ENCODE measurements around the gene ACVR2B.

The ACVR2B gene

DNA sequence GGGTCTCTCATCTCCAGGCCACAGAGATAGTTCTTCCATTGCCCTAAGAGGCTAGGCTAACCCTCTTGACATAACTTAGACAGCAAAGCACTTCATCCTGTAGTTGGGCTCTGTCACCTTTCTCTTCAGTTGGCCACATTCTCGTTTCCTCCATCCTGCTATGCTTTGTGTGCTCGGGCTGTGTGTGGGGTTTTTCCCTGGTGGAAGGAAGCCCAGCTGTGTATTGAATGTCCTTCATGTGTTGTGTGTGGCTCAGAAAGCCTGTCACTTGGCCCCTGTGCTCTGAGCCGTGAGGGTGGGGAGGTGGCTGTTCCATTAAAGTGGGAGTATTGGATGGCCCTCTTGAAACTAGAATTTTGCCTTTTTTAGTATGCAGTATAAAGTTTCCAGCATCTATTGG is 33.6 kb downstream of the ACVR2B start:
- no peak for DNase-seq (ENCODE audit: low read depth, low spot score)

- no peak for DNase-seq (ENCODE audit: low read depth, low spot score)
These were observed 35.3 kb downstream of the ACVR2B start for GRCh38 chr3:38488949-38489348.

- no peak for DNase-seq (ENCODE audit: low read depth, low spot score)
These were observed 36.1 kb downstream of the ACVR2B start for GRCh38 chr3:38489766-38490165.

DNA sequence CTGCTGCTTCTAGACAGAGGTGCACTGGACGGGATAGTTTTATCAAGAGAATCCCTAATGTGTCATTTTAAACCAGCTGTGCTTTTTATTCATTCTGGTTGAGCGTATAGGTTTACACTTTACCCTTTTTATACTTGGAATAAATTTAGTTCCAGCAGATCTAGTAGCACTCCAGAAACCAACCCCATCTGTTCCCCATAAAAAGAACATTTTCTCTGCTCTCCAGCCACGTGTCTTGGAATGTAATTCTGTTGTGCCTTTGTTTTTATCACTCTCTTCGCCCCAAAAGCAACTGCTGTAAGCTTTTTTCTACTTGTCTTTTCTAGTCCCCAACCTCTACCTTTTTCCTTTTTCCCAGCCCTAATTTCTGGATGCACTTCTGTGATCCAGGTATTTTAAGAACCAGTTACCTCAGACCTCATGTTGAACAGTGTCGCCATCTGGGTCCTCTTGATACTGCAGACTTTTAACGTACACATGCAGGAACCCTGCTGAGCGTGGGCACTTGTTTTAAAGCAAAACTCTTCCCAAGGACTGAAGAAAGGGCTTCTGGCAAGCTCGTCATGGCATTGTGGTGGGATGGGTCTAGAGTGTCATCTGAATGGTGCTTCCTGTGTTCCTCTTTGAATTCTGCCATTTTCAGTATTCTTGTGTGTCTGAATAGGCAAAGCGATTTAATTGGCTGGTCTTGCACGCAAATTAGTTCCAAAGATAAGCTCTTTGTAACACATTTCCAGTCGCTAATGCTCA is 36.8 kb downstream of the ACVR2B start:
- no peak for DNase-seq (ENCODE audit: low read depth, low spot score)

- no peak for DNase-seq (ENCODE audit: low read depth, low spot score)
These were observed 37.5 kb downstream of the ACVR2B start for GRCh38 chr3:38491215-38491614.

GRCh38 chr3:38493031-38493430 is 39.3 kb downstream of the ACVR2B start:
- no peak for DNase-seq (ENCODE audit: low read depth, low spot score)

GRCh38 chr3:38496131-38496910 is 42.6 kb downstream of the ACVR2B start, which contains the start of gene EXOG:
Gene EXOG (plus strand): TSS chr3:38496340. CDS start chr3:38496368, 28 bp downstream.
- peak; percentile 94 for DNase-seq (ENCODE audit: low read depth, low spot score)

DNA sequence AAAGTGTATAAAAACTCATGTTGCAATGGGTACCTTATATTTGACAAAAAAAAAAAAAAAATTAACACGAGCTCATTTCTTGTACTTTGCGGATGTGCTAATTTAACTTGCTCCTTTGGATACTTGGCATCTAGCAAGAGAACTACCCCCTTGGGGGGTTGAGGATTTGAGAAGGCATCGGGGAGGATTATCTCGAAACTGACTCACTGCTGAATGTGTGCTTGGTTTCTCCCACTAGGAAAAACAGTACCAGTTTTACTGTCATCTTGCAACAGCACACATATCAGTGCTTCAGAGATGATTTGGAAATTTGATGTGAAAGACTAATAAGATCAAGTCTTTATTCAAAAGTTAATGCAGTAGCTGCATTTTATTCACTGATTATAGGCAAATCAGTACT is 43.3 kb downstream of the ACVR2B start:
- DNase-seq (ENCODE audit: low read depth, low spot score): no peak

DNA sequence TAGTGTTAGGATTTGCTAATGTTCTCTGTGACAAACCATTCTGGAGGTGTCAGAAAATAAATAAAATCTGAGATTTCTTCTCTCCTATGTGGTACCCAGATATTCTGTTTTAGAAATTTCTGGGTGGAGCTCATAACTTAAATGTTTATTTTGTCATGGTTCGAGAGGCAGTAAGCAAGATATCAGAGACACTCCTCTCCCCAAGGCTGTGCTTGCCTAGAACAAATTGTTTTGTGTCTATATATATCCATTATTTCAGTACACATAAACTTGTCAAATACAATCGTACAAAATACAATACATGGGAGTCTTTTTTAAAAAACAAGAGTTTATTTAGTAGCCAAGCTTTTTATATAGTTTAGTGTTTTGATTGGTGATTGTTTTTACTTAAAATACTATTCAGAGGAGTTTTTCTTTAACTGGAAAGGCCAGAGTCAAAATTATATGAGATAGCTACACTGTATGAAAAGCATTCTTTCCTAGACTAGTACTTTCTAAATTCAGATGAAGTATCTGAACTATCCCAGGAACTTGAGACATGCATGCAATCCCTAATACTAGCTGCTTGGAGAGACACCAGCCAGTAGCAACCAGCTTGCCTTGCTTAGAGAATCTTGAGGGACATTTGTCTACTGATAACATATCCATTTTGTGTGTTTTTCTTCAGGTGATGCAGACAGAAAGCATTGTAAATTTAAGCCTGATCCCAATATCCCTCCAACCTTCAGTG is 47.2 kb downstream of the ACVR2B start:
- DNase-seq (ENCODE audit: low read depth, low spot score): no peak

DNA sequence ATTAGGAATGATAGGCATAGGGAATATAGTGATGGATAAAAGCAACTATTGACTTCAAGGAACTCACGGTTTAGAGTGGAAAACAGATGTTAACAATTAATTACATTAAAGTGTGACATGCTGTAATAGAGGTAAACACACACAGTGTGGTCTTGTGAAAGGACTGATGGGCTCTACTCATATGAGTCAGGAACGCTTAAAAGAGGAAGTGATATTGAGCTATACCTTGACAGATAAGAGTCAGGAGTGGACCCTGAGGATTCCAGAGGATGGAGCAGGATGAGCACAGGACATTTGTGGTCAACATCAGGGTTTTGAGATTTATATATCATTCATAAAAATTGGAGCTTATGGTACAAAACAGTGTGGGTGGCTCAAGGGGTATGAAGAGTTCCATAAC is 53.4 kb downstream of the ACVR2B start:
- no peak for DNase-seq (ENCODE audit: low read depth, low spot score)

DNA sequence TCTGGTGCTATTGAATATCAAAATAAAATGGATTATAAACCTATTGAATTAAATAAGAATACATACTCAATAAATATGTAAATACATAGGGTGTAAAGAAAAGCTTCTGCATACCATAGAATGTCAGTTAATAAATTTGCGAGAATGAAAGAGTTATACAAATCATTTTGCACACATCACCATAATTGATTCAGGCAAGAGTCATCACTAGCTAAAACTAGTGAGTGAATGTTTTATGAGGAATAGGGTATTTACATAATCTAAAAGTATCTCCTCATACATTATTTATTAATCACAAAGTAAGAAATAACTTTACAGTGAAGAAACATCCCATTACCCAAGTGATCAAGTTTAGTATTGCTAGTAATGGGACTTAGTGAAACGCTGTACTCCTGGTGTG is 56.0 kb downstream of the ACVR2B start:
- DNase-seq (ENCODE audit: low read depth, low spot score): no peak

DNA sequence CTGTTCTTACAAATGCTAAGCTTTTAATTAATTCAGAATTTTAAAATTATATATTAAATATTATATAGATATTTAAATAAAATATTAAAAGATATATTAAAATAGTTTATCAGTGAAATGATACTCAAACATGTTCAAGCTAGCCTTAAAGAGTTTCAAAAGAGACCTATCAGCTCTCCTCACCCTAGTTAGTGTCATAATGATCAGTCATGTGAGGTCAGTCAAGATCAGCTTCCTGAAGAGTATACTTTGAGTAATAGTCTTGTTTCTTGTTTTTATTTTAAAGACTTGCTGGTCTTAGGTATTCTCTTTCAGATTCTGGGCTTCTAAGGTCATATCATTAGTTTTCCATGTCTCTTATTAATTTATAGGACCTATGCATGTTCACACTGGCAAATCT is 56.9 kb downstream of the ACVR2B start:
- DNase-seq (ENCODE audit: low read depth, low spot score): no peak

DNA sequence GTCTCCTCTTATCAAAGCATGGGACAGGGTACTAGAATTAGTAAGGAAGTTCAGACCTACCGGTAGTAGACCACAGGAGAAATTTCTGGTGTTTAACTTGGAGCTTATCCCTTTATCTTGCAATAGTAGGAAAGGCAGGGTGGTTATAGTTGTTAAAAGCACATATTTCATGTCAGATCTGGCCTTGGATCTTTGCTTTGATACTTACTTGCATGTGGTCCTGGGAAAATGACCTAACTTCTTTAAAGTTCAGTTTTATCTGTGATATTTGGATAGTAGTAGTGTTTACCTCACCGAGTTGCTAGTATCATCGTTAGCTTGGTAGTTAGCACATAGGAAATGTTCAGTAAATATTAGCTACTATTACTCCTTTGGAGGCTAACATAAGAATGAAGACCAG is 57.9 kb downstream of the ACVR2B start:
- no peak for DNase-seq (ENCODE audit: low read depth, low spot score)

- no peak for DNase-seq (ENCODE audit: low read depth, low spot score)
These were observed 61.7 kb downstream of the ACVR2B start for GRCh38 chr3:38515367-38515766.

GRCh38 chr3:38516669-38517068 is 63.0 kb downstream of the ACVR2B start:
- DNase-seq (ENCODE audit: low read depth, low spot score): no peak

- DNase-seq (ENCODE audit: low read depth, low spot score): no peak
These were observed 65.3 kb downstream of the ACVR2B start for GRCh38 chr3:38519000-38519399.

DNA sequence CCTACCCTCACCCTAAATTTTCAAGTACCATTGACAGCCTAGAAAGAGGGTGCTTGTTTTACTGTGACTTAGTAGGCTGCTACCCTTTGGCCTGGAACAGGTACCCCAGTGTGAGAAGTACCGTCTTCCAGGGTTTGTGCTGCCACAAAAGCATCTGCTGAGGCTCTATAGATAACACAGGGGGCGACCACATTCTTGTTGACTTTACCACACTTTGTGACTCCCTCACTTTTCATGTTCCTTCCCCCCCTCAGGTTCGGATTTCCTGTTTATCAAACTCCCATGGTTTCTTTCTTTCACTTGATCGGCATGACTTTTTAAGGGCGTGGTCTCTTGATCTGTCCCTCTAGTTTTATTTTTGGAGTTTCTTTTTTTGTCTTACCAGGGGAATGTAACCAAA is 66.0 kb downstream of the ACVR2B start:
- no peak for DNase-seq (ENCODE audit: low read depth, low spot score)

DNA sequence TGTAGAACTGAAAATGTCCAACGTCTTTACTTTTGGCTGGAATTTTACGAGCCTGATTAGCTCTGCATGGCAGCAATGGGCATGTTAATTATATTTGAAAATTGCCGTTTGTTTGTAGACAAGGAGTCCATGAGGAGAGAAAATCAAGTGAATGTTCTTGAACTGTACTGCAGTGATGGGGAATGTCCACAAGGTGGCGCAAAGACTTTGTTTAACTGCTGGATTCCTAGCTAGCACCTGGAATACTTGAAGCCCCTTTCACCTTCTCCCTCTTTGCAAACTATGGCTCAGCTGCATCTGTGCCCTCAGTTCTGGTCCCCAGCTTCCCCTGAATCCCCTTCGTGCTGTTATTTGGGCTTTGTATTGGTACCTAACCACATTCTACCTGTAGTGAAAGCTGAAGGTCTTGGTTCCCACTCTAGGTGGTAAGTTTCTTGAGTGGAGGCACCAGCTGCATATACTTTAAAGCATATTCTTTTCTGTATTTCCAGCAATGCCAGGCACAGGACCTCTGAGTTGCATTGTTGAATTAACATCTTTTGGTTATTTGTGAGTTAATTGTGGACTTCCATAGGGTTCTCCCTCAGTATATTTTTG is 67.8 kb downstream of the ACVR2B start:
- DNase-seq (ENCODE audit: low read depth, low spot score): peak; percentile 17

DNA sequence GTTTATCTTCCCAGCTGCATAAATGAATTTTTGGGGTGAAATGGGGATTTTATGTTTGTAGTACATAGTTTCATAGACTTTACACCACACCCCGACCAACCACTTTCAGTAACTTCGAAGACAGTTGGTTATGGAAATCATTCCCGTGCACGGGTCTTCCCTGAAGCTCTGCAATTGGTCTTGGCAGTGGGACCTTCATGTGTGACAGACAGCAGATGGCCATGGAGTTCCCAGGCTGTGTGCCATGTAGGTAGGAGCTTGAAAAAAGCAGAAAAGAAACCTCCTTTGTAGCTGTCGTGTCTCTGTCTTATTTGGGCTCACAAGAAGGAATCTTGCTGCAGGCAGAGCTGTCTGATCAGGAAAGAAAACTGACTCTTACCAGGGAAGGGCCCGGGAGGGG is 68.3 kb downstream of the ACVR2B start:
- no peak for DNase-seq (ENCODE audit: low read depth, low spot score)

- no peak for DNase-seq (ENCODE audit: low read depth, low spot score)
These were observed 70.5 kb downstream of the ACVR2B start for GRCh38 chr3:38524141-38524739.

DNA sequence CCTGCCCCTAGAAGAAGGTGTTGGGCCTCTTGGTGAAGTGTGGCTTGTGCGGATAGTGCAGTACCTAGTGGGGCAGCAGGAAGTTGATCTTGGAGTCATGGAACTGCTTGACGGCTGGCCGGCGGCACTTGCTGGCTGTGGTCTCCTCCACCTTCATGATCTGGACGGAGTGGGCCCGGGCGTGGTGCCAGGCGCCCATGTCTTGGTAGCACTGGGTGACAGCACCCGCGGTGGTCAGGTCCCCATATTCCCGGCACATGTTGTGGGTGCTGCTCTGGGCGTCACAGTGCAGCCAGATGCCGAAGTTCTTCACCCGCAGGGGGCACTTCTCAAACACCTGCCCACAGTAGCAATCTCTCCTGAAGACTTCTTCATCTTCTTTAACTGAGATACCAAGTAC is 73.1 kb downstream of the ACVR2B start:
- no peak for DNase-seq (ENCODE audit: low read depth, low spot score)

- DNase-seq (ENCODE audit: low read depth, low spot score): no peak
These were observed 74.8 kb downstream of the ACVR2B start for GRCh38 chr3:38528457-38528856.
